HL-60 (cell line): ENCODE results near the gene GPR141.

Experiments
- GABPA ChIP-seq: IDR thresholded peaks from 2 replicates; pipeline ENCODE4 v1.6.1; 2012; ENCODE audit warnings: low read depth
- POLR2AphosphoS5 ChIP-seq: IDR thresholded peaks from 2 replicates; pipeline ENCODE4 v1.6.1; 2012; ENCODE audit warnings: low read depth
- TF ChIP-seq, protein P1 (sequence below): IDR thresholded peaks from one replicate; pipeline ENCODE4 v1.5.1; 2011; ENCODE audit warnings: low read length, control low read depth, inconsistent platforms; ENCODE audit not compliant: insufficient read depth
- TF ChIP-seq, protein P2 (sequence below): IDR thresholded peaks from 2 replicates; pipeline ENCODE4 v1.6.1; 2012; ENCODE audit warnings: low read depth; ENCODE audit not compliant: insufficient replicate concordance

DNA sequence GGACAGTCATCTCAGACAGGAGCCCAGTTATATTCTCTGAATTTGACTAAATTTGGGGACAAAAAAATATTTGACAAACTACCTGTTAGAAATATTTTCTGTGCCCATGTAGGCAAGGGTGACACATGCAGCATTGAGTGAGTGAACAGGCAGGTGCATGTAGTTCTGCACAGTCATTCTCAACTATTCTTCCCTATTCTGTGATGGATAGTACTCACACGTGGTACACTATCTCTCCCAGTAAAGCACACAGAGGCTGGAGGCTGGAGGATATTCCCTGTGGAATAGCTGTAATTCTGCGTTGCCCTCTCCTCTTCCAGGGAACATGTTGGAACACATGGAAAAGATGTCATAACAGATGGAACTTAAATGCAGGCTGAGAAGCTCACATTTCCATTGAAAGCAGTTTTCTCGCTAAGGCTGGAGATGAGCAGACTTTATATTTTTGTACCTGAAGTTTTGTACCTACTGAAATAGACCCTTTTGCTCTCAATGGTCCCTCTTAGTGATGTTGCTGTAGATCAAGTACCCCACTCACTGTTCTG lies 75.0 kb downstream of the GPR141 start:
- TF ChIP-seq GABPA (no peak), POLR2AphosphoS5 (no peak)
- TF ChIP-seq, protein P1, sequence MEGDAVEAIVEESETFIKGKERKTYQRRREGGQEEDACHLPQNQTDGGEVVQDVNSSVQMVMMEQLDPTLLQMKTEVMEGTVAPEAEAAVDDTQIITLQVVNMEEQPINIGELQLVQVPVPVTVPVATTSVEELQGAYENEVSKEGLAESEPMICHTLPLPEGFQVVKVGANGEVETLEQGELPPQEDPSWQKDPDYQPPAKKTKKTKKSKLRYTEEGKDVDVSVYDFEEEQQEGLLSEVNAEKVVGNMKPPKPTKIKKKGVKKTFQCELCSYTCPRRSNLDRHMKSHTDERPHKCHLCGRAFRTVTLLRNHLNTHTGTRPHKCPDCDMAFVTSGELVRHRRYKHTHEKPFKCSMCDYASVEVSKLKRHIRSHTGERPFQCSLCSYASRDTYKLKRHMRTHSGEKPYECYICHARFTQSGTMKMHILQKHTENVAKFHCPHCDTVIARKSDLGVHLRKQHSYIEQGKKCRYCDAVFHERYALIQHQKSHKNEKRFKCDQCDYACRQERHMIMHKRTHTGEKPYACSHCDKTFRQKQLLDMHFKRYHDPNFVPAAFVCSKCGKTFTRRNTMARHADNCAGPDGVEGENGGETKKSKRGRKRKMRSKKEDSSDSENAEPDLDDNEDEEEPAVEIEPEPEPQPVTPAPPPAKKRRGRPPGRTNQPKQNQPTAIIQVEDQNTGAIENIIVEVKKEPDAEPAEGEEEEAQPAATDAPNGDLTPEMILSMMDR: no peak
- TF ChIP-seq, protein P2, sequence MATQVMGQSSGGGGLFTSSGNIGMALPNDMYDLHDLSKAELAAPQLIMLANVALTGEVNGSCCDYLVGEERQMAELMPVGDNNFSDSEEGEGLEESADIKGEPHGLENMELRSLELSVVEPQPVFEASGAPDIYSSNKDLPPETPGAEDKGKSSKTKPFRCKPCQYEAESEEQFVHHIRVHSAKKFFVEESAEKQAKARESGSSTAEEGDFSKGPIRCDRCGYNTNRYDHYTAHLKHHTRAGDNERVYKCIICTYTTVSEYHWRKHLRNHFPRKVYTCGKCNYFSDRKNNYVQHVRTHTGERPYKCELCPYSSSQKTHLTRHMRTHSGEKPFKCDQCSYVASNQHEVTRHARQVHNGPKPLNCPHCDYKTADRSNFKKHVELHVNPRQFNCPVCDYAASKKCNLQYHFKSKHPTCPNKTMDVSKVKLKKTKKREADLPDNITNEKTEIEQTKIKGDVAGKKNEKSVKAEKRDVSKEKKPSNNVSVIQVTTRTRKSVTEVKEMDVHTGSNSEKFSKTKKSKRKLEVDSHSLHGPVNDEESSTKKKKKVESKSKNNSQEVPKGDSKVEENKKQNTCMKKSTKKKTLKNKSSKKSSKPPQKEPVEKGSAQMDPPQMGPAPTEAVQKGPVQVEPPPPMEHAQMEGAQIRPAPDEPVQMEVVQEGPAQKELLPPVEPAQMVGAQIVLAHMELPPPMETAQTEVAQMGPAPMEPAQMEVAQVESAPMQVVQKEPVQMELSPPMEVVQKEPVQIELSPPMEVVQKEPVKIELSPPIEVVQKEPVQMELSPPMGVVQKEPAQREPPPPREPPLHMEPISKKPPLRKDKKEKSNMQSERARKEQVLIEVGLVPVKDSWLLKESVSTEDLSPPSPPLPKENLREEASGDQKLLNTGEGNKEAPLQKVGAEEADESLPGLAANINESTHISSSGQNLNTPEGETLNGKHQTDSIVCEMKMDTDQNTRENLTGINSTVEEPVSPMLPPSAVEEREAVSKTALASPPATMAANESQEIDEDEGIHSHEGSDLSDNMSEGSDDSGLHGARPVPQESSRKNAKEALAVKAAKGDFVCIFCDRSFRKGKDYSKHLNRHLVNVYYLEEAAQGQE: no peak
